Mucosa of rectum (tissue), 2 donors: ENCODE measurements around the gene EHMT2.

ENCODE experiments used
- H3K27ac ChIP-seq, 2 donors: one replicate each; pipeline ENCODE4 v1.7.0; 2013; ENCODE audit warnings: inconsistent platforms in 2 of 2, low read depth in 2 of 2, low read length in 2 of 2
- H3K27me3 ChIP-seq, 2 donors: one replicate each; pipeline ENCODE4 v1.7.0; 2013; ENCODE audit warnings: low read length in 2 of 2; ENCODE audit not compliant: control insufficient read depth in 2 of 2, insufficient read depth in 2 of 2
- H3K36me3 ChIP-seq, 2 donors: one replicate each; pipeline ENCODE4 v1.7.0; 2013; ENCODE audit warnings: low read length in 2 of 2; ENCODE audit not compliant: control insufficient read depth in 2 of 2, insufficient read depth in 2 of 2
- H3K4me1 ChIP-seq, 2 donors: one replicate each; pipeline ENCODE4 v1.7.0; 2013; ENCODE audit warnings: low read length in 2 of 2, mild to moderate bottlenecking in 1 of 2; ENCODE audit not compliant: control insufficient read depth in 2 of 2, insufficient read depth in 2 of 2
- H3K4me3 ChIP-seq, 2 donors: one replicate each; pipeline ENCODE4 v1.7.0; 2013; ENCODE audit warnings: low read length in 2 of 2
- H3K9ac ChIP-seq, 2 donors: one replicate each; pipeline ENCODE4 v1.7.0; 2013; ENCODE audit warnings: low read length in 2 of 2, low read depth in 1 of 2, mild to moderate bottlenecking in 1 of 2
- H3K9me3 ChIP-seq, 2 donors: one replicate each; pipeline ENCODE4 v1.7.0; 2013; ENCODE audit warnings: low read length in 2 of 2; ENCODE audit not compliant: control insufficient read depth in 2 of 2
- donor health status: healthy.
- donor health status: Normal muscosa, but diverticular disease.

The EHMT2 gene

GRCh38 chr6:31831350-31832215, 65.9 kb downstream of the EHMT2 start:
- H3K27me3 ChIP-seq = no peaks in the 10 kb centered on the region
- no peaks in the 10 kb centered on the region for H3K9me3 ChIP-seq
- H3K36me3 ChIP-seq = peaks cover 0 to 3% of the 10 kb centered on the region in 2 donors
- H3K9ac ChIP-seq = peak overlapping the region; percentile 43 to 89
- peaks cover 32 to 40% of the 10 kb centered on the region in 2 donors for H3K4me1 ChIP-seq
- H3K4me3 ChIP-seq = peak overlapping the region; percentile 77 to 83
- H3K27ac ChIP-seq = peak overlapping the region; percentile 79 to 92

GRCh38 chr6:31830886-31831335, 66.6 kb downstream of the EHMT2 start:
- Histone ChIP-seq H3K27me3 (no peaks in the 10 kb centered on the region), H3K9ac (peak overlapping the region; percentile 43 to 89), H3K4me1 (peaks cover 30 to 38% of the 10 kb centered on the region in 2 donors), H3K4me3 (peak overlapping the region; percentile 77 to 83), H3K36me3 (no peaks in the 10 kb centered on the region), H3K9me3 (no peaks in the 10 kb centered on the region), H3K27ac (peak overlapping the region; percentile 79 to 92)
